IPS-20b (cell line): ENCODE data around the gene ASIC1.

ENCODE experiments used
- H3K27ac ChIP-seq: one replicate; pipeline ENCODE4 v1.5.1; 2013; ENCODE audit warnings: low read length
- H3K27me3 ChIP-seq: 2 replicates; pipeline ENCODE4 v1.6.1; 2013; ENCODE audit warnings: mild to moderate bottlenecking, low read length, inconsistent platforms; ENCODE audit not compliant: insufficient read depth
- H3K36me3 ChIP-seq: 2 replicates; pipeline ENCODE4 v1.6.1; 2013; ENCODE audit warnings: low read depth, mild to moderate bottlenecking, inconsistent platforms, low read length, moderate library complexity; ENCODE audit not compliant: insufficient read depth
- H3K4me1 ChIP-seq: 2 replicates; pipeline ENCODE4 v1.6.1; 2013; ENCODE audit warnings: mild to moderate bottlenecking, control low read depth, inconsistent platforms, low read length, moderate library complexity; ENCODE audit not compliant: insufficient read depth
- H3K4me3 ChIP-seq: 2 replicates; pipeline ENCODE4 v1.5.1; 2013; ENCODE audit warnings: mild to moderate bottlenecking, low read length, inconsistent platforms
- H3K9ac ChIP-seq: 2 replicates; pipeline ENCODE4 v1.6.1; 2013; ENCODE audit warnings: low read depth, mild to moderate bottlenecking, inconsistent platforms, low read length, moderate library complexity
- H3K9me3 ChIP-seq: 2 replicates; pipeline ENCODE4 v1.6.1; 2013; ENCODE audit warnings: mild to moderate bottlenecking, low read depth, low read length, inconsistent platforms; ENCODE audit not compliant: insufficient read depth

Gene ASIC1

GRCh38 chr12:50105913-50106450 is 48.6 kb downstream of the ASIC1 start:
- Histone ChIP-seq H3K27ac (no peak overlapping the region), H3K4me1 (peaks cover 14% of the 10 kb centered on the region; the same call in 1 of the 2 replicates)

GRCh38 chr12:50106907-50107306 is 49.5 kb downstream of the ASIC1 start:
- peaks cover 17% of the 10 kb centered on the region; the same call in 1 of the 2 replicates for H3K4me1 ChIP-seq
- H3K9me3 ChIP-seq, result no peaks in the 10 kb centered on the region
- H3K27ac ChIP-seq, result no peak overlapping the region

More at GRCh38 chr12:50105913-50106450, 48.6 kb downstream of the ASIC1 start:
- H3K9me3 ChIP-seq, result no peaks in the 10 kb centered on the region
- H3K9ac ChIP-seq, result no peak overlapping the region
- no peaks in the 10 kb centered on the region for H3K27me3 ChIP-seq
- H3K4me3 ChIP-seq, result no peak overlapping the region
- H3K36me3 ChIP-seq, result peaks cover 5% of the 10 kb centered on the region

GRCh38 chr12:50107416-50108268 is 50.2 kb downstream of the ASIC1 start:
- no peaks in the 10 kb centered on the region for H3K36me3 ChIP-seq
- H3K9ac ChIP-seq, result no peak overlapping the region
- H3K4me3 ChIP-seq, result no peak overlapping the region
- no peaks in the 10 kb centered on the region for H3K27me3 ChIP-seq
- H3K27ac ChIP-seq, result no peak overlapping the region
- H3K4me1 ChIP-seq, result peaks cover 17% of the 10 kb centered on the region; the same call in 1 of the 2 replicates
- H3K9me3 ChIP-seq, result no peaks in the 10 kb centered on the region

More at GRCh38 chr12:50106907-50107306, 49.5 kb downstream of the ASIC1 start:
- no peak overlapping the region for H3K4me3 ChIP-seq
- H3K27me3 ChIP-seq, result no peaks in the 10 kb centered on the region
- no peak overlapping the region for H3K9ac ChIP-seq
- H3K36me3 ChIP-seq, result peaks cover 2% of the 10 kb centered on the region

- no peak overlapping the region for H3K9ac ChIP-seq
- no peak overlapping the region for H3K27ac ChIP-seq
- H3K36me3 ChIP-seq, result no peaks in the 10 kb centered on the region
- H3K27me3 ChIP-seq, result no peaks in the 10 kb centered on the region
- H3K9me3 ChIP-seq, result no peaks in the 10 kb centered on the region
- peaks cover 11% of the 10 kb centered on the region; the same call in 1 of the 2 replicates for H3K4me1 ChIP-seq
- no peak overlapping the region for H3K4me3 ChIP-seq
Measured at GRCh38 chr12:50109319-50109718, 51.9 kb downstream of the ASIC1 start.

GRCh38 chr12:50110127-50110761 is 52.8 kb downstream of the ASIC1 start:
- Histone ChIP-seq H3K27ac (no peak overlapping the region), H3K36me3 (no peaks in the 10 kb centered on the region), H3K9ac (no peak overlapping the region), H3K4me1 (peaks cover 11% of the 10 kb centered on the region; the same call in 1 of the 2 replicates), H3K4me3 (no peak overlapping the region; the same call in 1 of the 2 replicates), H3K9me3 (no peaks in the 10 kb centered on the region), H3K27me3 (no peaks in the 10 kb centered on the region)

- no peaks in the 10 kb centered on the region for H3K36me3 ChIP-seq
- H3K27me3 ChIP-seq, result no peaks in the 10 kb centered on the region
- no peak overlapping the region for H3K9ac ChIP-seq
- peak overlapping the region; percentile 67; the same call in 1 of the 2 replicates for H3K4me3 ChIP-seq
- no peaks in the 10 kb centered on the region for H3K9me3 ChIP-seq
- H3K4me1 ChIP-seq, result peaks cover 11% of the 10 kb centered on the region; the same call in 1 of the 2 replicates
- no peak overlapping the region for H3K27ac ChIP-seq
Measured at GRCh38 chr12:50110762-50111351, 53.5 kb downstream of the ASIC1 start.

- H3K4me1 ChIP-seq, result peaks cover 11% of the 10 kb centered on the region; the same call in 1 of the 2 replicates
- no peaks in the 10 kb centered on the region for H3K36me3 ChIP-seq
- H3K27ac ChIP-seq, result no peak overlapping the region
- peak overlapping the region; percentile 67; the same call in 1 of the 2 replicates for H3K4me3 ChIP-seq
- no peaks in the 10 kb centered on the region for H3K9me3 ChIP-seq
- no peak overlapping the region for H3K9ac ChIP-seq
- H3K27me3 ChIP-seq, result no peaks in the 10 kb centered on the region
Measured at GRCh38 chr12:50111395-50111692, 53.9 kb downstream of the ASIC1 start.

- no peak within 1 kb of the TSS for H3K27ac ChIP-seq
Measured at GRCh38 chr12:50111693-50112455, 54.5 kb downstream of the ASIC1 start, which contains the start of gene COX14. Gene COX14, plus strand, starts transcription at chr12:50112236. Its CDS starts 7,808 bp downstream, at chr12:50120044.

GRCh38 chr12:50112456-50113218 is 55.2 kb downstream of the ASIC1 start:
- no peak overlapping the region for H3K27ac ChIP-seq
- no peaks in the 10 kb centered on the region for H3K9me3 ChIP-seq
- H3K27me3 ChIP-seq, result no peaks in the 10 kb centered on the region
- peaks cover 11% of the 10 kb centered on the region; the same call in 1 of the 2 replicates for H3K4me1 ChIP-seq
- H3K4me3 ChIP-seq, result peak overlapping the region; percentile 100
- no peaks in the 10 kb centered on the region for H3K36me3 ChIP-seq
- H3K9ac ChIP-seq, result peak overlapping the region; percentile 90

More at GRCh38 chr12:50111693-50112455, 54.5 kb downstream of the ASIC1 start, which contains the start of gene COX14:
- no peaks in the 10 kb centered on the region for H3K27me3 ChIP-seq
- no peaks in the 10 kb centered on the region for H3K36me3 ChIP-seq
- H3K4me3 ChIP-seq, result peak within 1 kb of the TSS; percentile 100
- peak within 1 kb of the TSS; percentile 90 for H3K9ac ChIP-seq
- peaks cover 11% of the 10 kb centered on the region; the same call in 1 of the 2 replicates for H3K4me1 ChIP-seq
- no peaks in the 10 kb centered on the region for H3K9me3 ChIP-seq

GRCh38 chr12:50117057-50117622 is 59.7 kb downstream of the ASIC1 start:
- H3K9me3 ChIP-seq, result no peaks in the 10 kb centered on the region
- peaks cover 10% of the 10 kb centered on the region; the same call in 1 of the 2 replicates for H3K36me3 ChIP-seq

More at GRCh38 chr12:50117057-50117622, 59.7 kb downstream of the ASIC1 start:
- no peak overlapping the region for H3K9ac ChIP-seq
- no peaks in the 10 kb centered on the region for H3K4me1 ChIP-seq
- H3K4me3 ChIP-seq, result no peak overlapping the region
- H3K27ac ChIP-seq, result no peak overlapping the region
- H3K27me3 ChIP-seq, result no peaks in the 10 kb centered on the region
